CD4-positive, CD25-positive, alpha-beta regulatory T cell (primary cell): ENCODE results near the gene FAF1. TPM values are rescaled to one million over a fixed set of nuclear protein-coding genes. Genes with fewer than 3 reads are reported as not detected.
"Not testable (repeated sequence)": the region's sequence is repeated elsewhere in the genome, so short reads cannot be mapped to it uniquely, and the experiment has no call there.

Experiments
- ATAC-seq, 2 donors: fragments of 150-1000 bp; cut with Tn5 transposase; one replicate each; pipeline ENCODE4 v1.10.0; 2021; ENCODE audit warnings: low read depth in 2 of 2, moderate number of reproducible peaks in 2 of 2, moderate library complexity in 1 of 2
- DNase-seq, 3 donors: peaks; one replicate each; pipeline versions ENCODE4 v3.0.0 to v3.0.0-alpha.2; 2012 to 2022; ENCODE audit warnings: mixed read lengths in 1 of 3
- H3K27ac ChIP-seq: one replicate; pipeline ENCODE4 v1.7.0; 2013; ENCODE audit warnings: mild to moderate bottlenecking, low read length; ENCODE audit not compliant: insufficient read depth, poor library complexity, severe bottlenecking
- H3K27me3 ChIP-seq: one replicate; pipeline ENCODE4 v1.7.0; 2013; ENCODE audit warnings: low read length; ENCODE audit not compliant: control insufficient read depth, insufficient read depth
- H3K36me3 ChIP-seq: one replicate; pipeline ENCODE4 v1.7.0; 2013; ENCODE audit warnings: mild to moderate bottlenecking, low read length, moderate library complexity; ENCODE audit not compliant: control insufficient read depth, insufficient read depth
- H3K4me1 ChIP-seq: 2 replicates; pipeline ENCODE4 v1.7.0; 2013; ENCODE audit warnings: mild to moderate bottlenecking, low read length; ENCODE audit not compliant: insufficient read depth, control insufficient read depth, poor library complexity, severe bottlenecking
- H3K4me3 ChIP-seq: one replicate; pipeline ENCODE4 v1.7.0; 2013; ENCODE audit warnings: low read depth, mild to moderate bottlenecking, low read length, moderate library complexity
- H3K9me3 ChIP-seq, 2 experiments: 1 replicate in 1 of 2; 2 replicates in 1 of 2; pipeline ENCODE4 v1.7.0; 2013; ENCODE audit warnings: low read length in 2 of 2, mild to moderate bottlenecking in 1 of 2, moderate library complexity in 1 of 2; ENCODE audit not compliant: control insufficient read depth in 2 of 2
- H3K27ac Mint-ChIP-seq, 3 donors: one replicate each; pipeline ENCODE4 v1.8.0; 2020 to 2022; ENCODE audit warnings: mild to moderate bottlenecking in 3 of 3, mixed read lengths in 3 of 3, moderate library complexity in 2 of 3
- H3K27me3 Mint-ChIP-seq: one replicate; pipeline ENCODE4 v1.8.0; 2022; ENCODE audit warnings: mild to moderate bottlenecking, mixed read lengths
- H3K36me3 Mint-ChIP-seq: one replicate; pipeline ENCODE4 v1.8.0; 2020; ENCODE audit warnings: mixed read lengths
- H3K4me1 Mint-ChIP-seq, 4 donors: one replicate each; pipeline ENCODE4 v1.8.0; 2020 to 2022; ENCODE audit warnings: mixed read lengths in 4 of 4, mild to moderate bottlenecking in 1 of 4
- H3K4me3 Mint-ChIP-seq, 4 donors: one replicate each; pipeline ENCODE4 v1.8.0; 2020 to 2022; ENCODE audit warnings: mild to moderate bottlenecking in 4 of 4, mixed read lengths in 4 of 4, moderate library complexity in 3 of 4
- H3K9me3 Mint-ChIP-seq, 7 donors: one replicate each; pipeline ENCODE4 v1.8.0; 2020 to 2022; ENCODE audit warnings: mixed read lengths in 7 of 7, mild to moderate bottlenecking in 3 of 7, moderate library complexity in 2 of 7
- polyA plus RNA-seq, 4 donors: library from polyadenylated mRNA; unstranded; fragments of 300-500 nt; fragmentation: Illumina TruSeq; gene quantifications; one replicate each; pipeline ENCODE4 v1.2.3, GENCODE V29; 2021
- total RNA-seq: library from RNA; stranded (reverse); gene quantifications from one replicate; pipeline ENCODE4 v1.2.3, GENCODE V29; 2022

FAF1 gene
- total and polyA plus RNA-seq, 5 donors from 2014 or later: 28.9 to 58.2 (median 54.3) TPM

DNA sequence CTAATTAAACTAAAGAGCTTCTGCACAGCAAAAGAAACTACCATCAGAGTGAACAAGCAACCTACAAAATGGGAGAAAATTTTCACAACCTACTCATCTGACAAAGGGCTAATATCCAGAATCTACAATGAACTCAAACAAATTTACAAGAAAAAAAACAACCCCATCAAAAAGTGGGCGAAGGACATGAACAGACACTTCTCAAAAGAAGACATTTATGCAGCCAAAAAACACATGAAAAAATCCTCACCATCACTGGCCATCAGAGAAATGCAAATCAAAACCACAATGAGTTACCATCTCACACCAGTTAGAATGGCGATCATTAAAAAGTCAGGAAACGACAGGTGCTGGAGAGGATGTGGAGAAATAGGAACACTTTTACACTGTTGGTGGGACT, 95.2 kb downstream of the FAF1 start:
- not testable (repeated sequence) for H3K36me3 ChIP-seq, H3K4me3 Mint-ChIP-seq, H3K27me3 ChIP-seq, H3K27ac Mint-ChIP-seq, ATAC-seq, H3K4me1 ChIP-seq, H3K27ac ChIP-seq, DNase-seq, H3K27me3 Mint-ChIP-seq, H3K4me3 ChIP-seq
- H3K36me3 Mint-ChIP-seq: peaks cover 18% of the 10 kb centered on the region
- peaks cover 5 to 19% of the 10 kb centered on the region in 2 experiments for H3K9me3 ChIP-seq
- H3K9me3 Mint-ChIP-seq: peaks cover 2 to 26% (median 9%) of the 10 kb centered on the region in 7 donors
- H3K4me1 Mint-ChIP-seq: peaks cover 7 to 27% (median 20%) of the 10 kb centered on the region in 4 donors

DNA sequence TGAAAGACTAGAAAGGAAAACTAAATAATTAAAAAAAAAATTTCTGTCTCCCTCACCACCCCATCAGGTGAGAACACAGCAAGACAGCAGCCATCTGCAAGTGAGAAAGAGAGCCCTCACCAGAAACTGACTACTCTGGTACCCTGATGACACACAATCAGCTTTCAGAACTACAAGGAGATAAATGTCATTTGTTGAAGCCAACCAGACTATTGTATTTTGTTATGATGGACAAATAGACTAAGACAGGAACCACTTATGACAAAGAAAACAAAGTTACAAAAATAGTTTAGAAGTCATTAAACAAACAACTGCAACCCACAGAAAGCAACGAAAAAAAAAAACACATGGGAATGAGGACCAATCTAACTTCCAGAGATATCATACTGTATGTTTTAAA, 98.3 kb downstream of the FAF1 start:
- peaks cover 2 to 29% (median 10%) of the 10 kb centered on the region in 7 donors for H3K9me3 Mint-ChIP-seq

DNA sequence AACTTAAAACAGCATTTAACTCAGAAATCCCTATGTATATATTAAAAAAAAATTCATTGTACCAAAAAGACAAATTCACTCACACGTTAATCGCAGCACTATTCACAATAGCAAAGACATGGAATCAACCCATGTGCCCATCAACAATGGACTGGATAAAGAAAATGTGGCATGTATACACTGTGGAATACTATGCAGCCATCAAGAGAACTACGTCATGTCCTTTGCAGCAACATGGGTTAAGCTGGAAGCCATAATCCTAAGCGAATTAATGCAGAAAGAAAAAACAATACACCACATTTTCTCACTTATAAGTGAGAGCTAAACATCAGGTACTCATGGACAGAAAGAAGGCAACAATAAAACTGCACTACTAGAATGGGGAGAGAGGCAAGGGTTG, 99.4 kb downstream of the FAF1 start:
- no peak overlapping the region for H3K27ac ChIP-seq
- Mint-ChIP-seq H3K4me1 (peaks cover 14 to 39% (median 24%) of the 10 kb centered on the region in 4 donors), H3K36me3 (peaks cover 25% of the 10 kb centered on the region), H3K4me3 (no peak overlapping the region), H3K27me3 (no peaks in the 10 kb centered on the region), H3K27ac (no peak overlapping the region), H3K9me3 (peaks cover 2 to 29% (median 10%) of the 10 kb centered on the region in 7 donors)
- no peak overlapping the region for H3K4me3 ChIP-seq
- no peak for ATAC-seq
- peaks cover 5 to 16% of the 10 kb centered on the region in 2 experiments for H3K9me3 ChIP-seq
- H3K4me1 ChIP-seq: no peaks in the 10 kb centered on the region
- DNase-seq: no peak
- H3K27me3 ChIP-seq: no peaks in the 10 kb centered on the region
- no peaks in the 10 kb centered on the region for H3K36me3 ChIP-seq

More for the DNA sequence above, 98.3 kb downstream of the FAF1 start:
- no peak for DNase-seq
- Mint-ChIP-seq H3K36me3 (peaks cover 18% of the 10 kb centered on the region), H3K4me3 (no peak overlapping the region), H3K27ac (no peak overlapping the region), H3K4me1 (peaks cover 12 to 37% (median 24%) of the 10 kb centered on the region in 4 donors), H3K27me3 (no peaks in the 10 kb centered on the region)
- Histone ChIP-seq H3K4me1 (no peaks in the 10 kb centered on the region), H3K36me3 (no peaks in the 10 kb centered on the region), H3K4me3 (no peak overlapping the region), H3K9me3 (peaks cover 5 to 21% of the 10 kb centered on the region in 2 experiments), H3K27me3 (no peaks in the 10 kb centered on the region), H3K27ac (no peak overlapping the region)
- no peak for ATAC-seq

DNA sequence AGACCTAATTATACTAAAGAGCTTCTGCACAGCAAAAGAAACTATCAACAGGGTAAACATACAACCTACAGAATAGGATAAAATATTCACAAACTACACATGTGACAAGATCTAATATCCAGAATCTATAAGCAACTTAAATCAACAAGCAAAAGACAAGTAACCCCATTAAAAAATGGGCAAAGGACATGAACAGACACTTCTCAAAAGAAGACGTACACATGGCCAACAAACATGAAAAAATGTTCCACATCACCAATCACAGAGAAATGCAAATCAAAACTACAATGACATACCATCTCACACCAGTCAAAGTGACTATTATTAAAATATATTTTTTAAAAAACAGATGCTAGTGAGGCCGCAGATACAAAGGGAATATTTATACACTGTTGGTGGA, 99.8 kb downstream of the FAF1 start:
- Histone ChIP-seq H3K27ac (no peak overlapping the region), H3K27me3 (no peaks in the 10 kb centered on the region), H3K9me3 (peaks cover 5 to 16% of the 10 kb centered on the region in 2 experiments), H3K4me3 (no peak overlapping the region), H3K36me3 (no peaks in the 10 kb centered on the region), H3K4me1 (no peaks in the 10 kb centered on the region)
- Mint-ChIP-seq H3K36me3 (peaks cover 26% of the 10 kb centered on the region), H3K27ac (no peak overlapping the region), H3K4me1 (peaks cover 14 to 42% (median 24%) of the 10 kb centered on the region in 4 donors), H3K4me3 (no peak overlapping the region), H3K9me3 (peaks cover 2 to 29% (median 10%) of the 10 kb centered on the region in 7 donors), H3K27me3 (no peaks in the 10 kb centered on the region)
- no peak for DNase-seq
- no peak for ATAC-seq

DNA sequence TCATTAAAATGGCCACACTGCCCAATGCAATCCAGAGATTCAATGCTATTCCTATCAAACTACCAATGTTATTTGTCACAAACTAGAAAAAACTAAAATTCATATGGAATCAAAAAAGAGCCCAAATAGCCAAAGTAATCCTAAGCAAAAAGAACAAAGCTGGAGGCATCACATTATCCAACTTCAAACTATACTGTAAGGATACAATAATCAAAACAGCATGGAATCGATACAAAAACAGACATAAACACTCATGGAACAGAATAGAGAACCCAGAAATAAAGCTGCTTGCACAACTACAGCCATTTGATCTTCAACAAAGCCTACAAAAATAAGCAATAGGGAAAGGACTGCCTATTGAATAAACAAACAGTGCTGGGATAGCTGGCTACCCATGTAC, 100.4 kb downstream of the FAF1 start:
- ATAC-seq: no peak
- Histone ChIP-seq H3K27ac (no peak overlapping the region), H3K36me3 (no peaks in the 10 kb centered on the region), H3K9me3 (peaks cover 5 to 16% of the 10 kb centered on the region in 2 experiments), H3K4me3 (no peak overlapping the region), H3K27me3 (no peaks in the 10 kb centered on the region), H3K4me1 (no peaks in the 10 kb centered on the region)
- Mint-ChIP-seq H3K27me3 (no peaks in the 10 kb centered on the region), H3K4me3 (no peak overlapping the region), H3K36me3 (peaks cover 26% of the 10 kb centered on the region), H3K27ac (no peak overlapping the region), H3K4me1 (peaks cover 14 to 42% (median 24%) of the 10 kb centered on the region in 4 donors), H3K9me3 (peaks cover 2 to 29% (median 10%) of the 10 kb centered on the region in 7 donors)
- no peak for DNase-seq

DNA sequence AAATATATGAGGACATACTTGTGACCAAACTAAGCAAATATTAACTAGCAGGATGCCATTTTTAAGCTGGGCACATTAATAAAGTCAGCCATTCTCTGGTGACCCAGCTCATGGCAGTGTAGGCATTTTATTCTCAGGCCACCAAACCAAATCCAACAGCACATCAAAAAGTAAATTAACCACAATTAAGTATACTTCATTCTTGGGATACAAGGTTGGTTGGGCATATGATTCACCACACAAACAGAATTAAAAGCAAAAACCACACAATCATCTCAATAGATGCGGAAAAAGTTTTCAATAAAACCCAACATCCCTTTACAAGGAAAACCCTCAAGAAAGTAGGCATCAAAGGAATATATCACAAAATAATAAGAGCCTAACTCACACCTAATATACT, 101.3 kb downstream of the FAF1 start:
- H3K4me1 Mint-ChIP-seq: peaks cover 20 to 50% (median 26%) of the 10 kb centered on the region in 4 donors

DNA sequence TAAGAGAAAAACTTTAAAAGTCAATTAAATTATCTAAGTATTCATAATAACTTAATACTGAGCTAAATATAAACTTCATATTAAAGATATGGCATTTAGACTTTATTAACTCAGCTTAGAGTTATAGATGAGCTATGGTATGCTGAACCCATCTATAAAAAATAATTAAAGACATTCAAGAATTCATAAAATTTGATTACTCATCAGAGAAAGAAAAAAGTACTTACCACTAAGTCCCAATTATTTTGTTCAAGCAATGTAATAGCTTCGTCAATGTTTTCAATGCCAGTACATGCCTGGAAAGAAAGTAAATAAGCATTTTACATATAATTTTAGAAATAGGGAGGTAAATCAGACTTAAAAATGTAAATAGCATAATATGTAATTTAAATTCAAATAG, 102.4 kb downstream of the FAF1 start:
- Mint-ChIP-seq H3K36me3 (peaks cover 23% of the 10 kb centered on the region), H3K9me3 (peaks cover 0 to 23% (median 7%) of the 10 kb centered on the region in 7 donors), H3K4me3 (no peak overlapping the region), H3K27ac (no peak overlapping the region), H3K4me1 (peaks cover 28 to 55% (median 29%) of the 10 kb centered on the region in 4 donors), H3K27me3 (no peaks in the 10 kb centered on the region)
- no peaks in the 10 kb centered on the region for H3K4me1 ChIP-seq
- ATAC-seq (no peak), DNase-seq (no peak)
- no peaks in the 10 kb centered on the region for H3K36me3 ChIP-seq
- no peak overlapping the region for H3K27ac ChIP-seq
- no peak overlapping the region for H3K4me3 ChIP-seq
- H3K27me3 ChIP-seq: no peaks in the 10 kb centered on the region
- peaks cover 5 to 16% of the 10 kb centered on the region in 2 experiments for H3K9me3 ChIP-seq

More for the DNA sequence above, 101.3 kb downstream of the FAF1 start:
- H3K4me1 ChIP-seq: no peaks in the 10 kb centered on the region
- H3K4me3 ChIP-seq: no peak overlapping the region
- H3K36me3 Mint-ChIP-seq: peaks cover 26% of the 10 kb centered on the region
- H3K27ac ChIP-seq: no peak overlapping the region
- H3K27me3 Mint-ChIP-seq: no peaks in the 10 kb centered on the region
- H3K27ac Mint-ChIP-seq: peak overlapping the region in 1 of 3 donors; percentile 9
- H3K9me3 ChIP-seq: peaks cover 5 to 16% of the 10 kb centered on the region in 2 experiments
- H3K27me3 ChIP-seq: no peaks in the 10 kb centered on the region
- no peaks in the 10 kb centered on the region for H3K36me3 ChIP-seq
- peaks cover 2 to 29% (median 10%) of the 10 kb centered on the region in 7 donors for H3K9me3 Mint-ChIP-seq
- ATAC-seq: no peak
- no peak overlapping the region for H3K4me3 Mint-ChIP-seq
- no peak for DNase-seq

DNA sequence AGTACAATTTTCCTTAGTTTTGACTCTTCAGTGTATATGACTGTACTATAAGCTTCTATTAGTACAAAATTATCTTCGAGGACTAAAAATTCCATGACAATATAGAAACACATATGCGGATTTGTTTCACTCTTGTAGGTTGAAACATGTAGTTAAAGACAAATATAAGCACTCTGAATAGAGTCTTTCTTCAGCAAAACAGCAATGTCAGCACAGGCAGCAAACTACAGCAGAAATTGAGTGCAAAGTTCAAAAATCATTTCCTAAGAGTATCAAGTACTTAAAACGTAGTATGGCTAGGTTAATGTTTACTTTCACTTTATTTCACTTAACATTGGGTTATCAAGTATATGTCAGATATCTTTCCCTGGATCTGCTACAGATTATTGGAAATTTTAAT, 106.7 kb downstream of the FAF1 start:
- DNase-seq: no peak
- no peaks in the 10 kb centered on the region for H3K9me3 ChIP-seq
- no peaks in the 10 kb centered on the region for H3K36me3 ChIP-seq
- no peaks in the 10 kb centered on the region for H3K4me1 ChIP-seq
- no peak for ATAC-seq
- H3K27me3 Mint-ChIP-seq: no peaks in the 10 kb centered on the region
- peaks cover 0 to 4% (median 2%) of the 10 kb centered on the region in 7 donors for H3K9me3 Mint-ChIP-seq
- no peaks in the 10 kb centered on the region for H3K27me3 ChIP-seq
- H3K4me3 Mint-ChIP-seq: no peak overlapping the region
- H3K4me1 Mint-ChIP-seq: peaks cover 23 to 44% (median 33%) of the 10 kb centered on the region in 4 donors
- H3K4me3 ChIP-seq: no peak overlapping the region
- H3K27ac ChIP-seq: no peak overlapping the region
- peaks cover 11% of the 10 kb centered on the region for H3K36me3 Mint-ChIP-seq
- peak overlapping the region in 1 of 3 donors; percentile 3 for H3K27ac Mint-ChIP-seq
